GM19043 (cell line): Measurements from ENCODE around the gene ZNF654.
A peak's percentile ranks its signal among the peaks of the same experiment; 100 is the strongest.
"Not testable (repeated sequence)": the region's sequence is repeated elsewhere in the genome, so short reads cannot be mapped to it uniquely, and the experiment has no call there.

Experiments
- ATAC-seq: cut with Tn5 transposase; IDR thresholded peaks from one replicate; pipeline ENCODE4 v1.9.1; 2021; ENCODE audit warnings: low read depth; ENCODE audit not compliant: unreplicated experiment

ZNF654 gene

DNA sequence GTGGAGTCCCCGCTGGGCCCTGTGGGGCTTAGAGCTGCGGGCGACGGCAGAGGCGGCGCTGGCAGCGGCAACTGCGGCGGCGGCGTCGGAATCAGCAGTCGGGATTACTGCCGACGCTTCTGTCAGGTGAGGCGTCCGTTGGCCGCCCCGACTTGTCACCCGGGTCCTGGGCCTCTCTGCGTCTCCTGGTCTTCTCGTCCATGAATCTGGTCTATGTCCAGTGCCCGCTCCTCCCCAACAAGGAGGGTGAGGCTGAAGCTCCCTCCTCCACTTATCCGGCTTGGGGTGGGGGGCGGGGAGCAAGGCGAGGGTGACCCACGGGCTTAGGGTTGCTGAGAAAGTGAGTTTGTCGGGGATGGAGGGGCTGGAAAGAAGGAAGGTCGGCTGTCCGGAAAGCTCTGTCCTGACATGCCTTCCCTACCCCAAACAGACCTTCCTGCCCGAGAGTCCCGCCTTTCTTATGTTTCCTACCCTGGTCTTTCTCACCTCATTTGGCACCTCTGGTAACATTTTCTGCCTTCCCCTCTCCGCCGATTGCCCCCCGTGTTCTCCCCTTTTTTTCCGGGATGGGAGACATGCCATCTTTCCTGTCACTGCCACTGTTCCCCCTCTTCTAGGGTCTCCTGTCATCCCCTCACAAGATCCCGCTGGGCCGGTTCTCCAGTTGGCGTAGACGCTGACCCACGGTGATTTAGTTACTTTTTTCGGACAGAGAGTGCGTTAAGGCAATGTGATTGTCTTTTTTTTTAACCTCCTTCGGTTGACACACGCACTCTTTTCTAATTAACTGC, 520 bp downstream of the ZNF654 start:
- ATAC-seq = no peak

DNA sequence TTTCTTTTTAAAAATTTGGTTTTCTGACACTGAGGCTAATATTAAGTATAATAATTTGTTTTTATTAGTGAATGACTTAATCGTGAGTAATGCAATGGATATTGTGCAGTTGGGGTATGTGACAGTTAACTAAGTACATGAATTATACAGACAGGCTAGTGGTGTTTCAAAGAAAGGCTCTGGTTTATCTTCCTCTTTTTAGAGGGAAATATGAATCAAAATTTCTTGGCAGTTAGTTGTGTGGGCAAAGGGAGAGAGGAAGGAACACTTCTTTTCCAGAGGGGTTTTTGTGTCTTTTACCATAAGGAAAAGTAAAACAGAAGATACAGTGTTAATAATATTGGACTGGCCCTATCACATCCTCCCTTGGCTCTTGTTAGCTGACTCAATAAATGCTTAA, 2.7 kb downstream of the ZNF654 start:
- no peak for ATAC-seq

DNA sequence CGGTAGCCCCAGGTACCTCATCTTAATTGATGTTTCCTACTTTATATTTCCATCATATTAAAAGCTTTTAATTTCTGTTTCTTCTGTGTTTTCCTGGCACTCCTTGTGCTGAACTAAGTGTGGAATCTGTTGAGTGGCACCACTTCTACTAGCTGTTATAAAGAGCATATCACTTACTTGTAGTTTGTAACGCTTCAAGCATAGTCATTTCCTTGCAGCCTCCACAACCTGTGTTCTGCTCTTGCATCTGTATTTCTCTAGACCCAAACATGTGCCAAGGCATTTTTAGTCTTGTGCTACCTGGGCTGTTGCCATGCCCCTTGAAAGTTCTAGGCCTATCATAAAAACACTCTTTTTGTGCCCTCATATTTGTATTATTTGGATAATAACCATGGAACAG, 16.0 kb downstream of the ZNF654 start:
- ATAC-seq = no peak

DNA sequence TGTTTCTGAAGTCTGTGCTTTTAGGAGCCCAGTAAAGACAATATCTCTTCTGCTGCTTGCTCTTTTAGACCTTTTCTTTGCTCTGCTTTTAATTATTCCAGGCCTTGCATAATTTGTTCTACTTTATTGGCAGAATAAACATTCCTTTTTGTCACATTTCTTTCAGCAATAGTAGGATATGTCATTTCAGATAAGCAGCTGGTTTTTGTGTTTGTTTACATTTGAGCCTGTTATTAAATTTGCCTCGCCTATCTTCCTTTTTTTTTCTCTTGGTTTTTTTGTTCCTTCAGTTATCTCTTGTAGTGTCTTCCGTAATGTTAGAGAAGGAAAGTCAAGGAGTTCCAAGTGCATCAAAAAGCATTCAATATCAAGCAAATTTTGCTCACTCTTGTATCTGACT, 16.4 kb downstream of the ZNF654 start:
- ATAC-seq = no peak

DNA sequence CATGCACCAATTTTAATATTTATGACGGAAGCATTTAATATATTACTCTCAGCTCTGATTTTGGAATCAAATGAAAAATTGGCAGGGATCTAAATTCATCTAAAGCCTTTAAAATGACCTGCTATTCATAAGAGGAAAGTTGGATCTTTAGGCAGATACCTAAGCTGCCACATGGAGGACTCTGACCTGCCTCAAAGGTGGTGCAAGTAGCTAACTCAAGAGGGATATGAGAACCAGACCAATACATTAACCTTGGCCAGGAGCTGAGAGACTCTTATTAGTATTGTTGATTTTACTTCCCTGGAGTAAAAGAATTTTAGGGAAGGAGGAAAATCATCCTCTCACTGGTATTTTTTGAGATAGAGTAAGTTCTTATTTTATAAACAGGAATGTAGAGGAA, 17.7 kb downstream of the ZNF654 start:
- no peak for ATAC-seq

DNA sequence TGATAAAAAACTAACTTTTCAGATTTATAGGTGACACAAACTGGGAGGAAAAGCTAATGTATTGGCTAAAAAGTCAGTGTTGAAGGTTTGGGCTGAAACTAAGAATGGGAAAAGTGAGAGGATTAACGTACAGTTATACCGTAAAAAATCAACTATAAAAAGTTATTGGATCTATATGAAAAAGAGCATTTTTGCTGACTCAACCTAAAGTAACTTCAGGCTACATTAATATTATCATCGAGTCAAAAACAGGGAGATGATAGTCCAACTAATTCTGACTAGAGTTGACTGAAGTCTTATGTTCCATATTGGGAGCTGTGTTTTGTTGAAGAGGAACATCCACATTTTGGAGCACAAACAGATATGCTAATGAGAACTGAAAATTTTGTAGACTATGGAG, 19.9 kb downstream of the ZNF654 start:
- no peak for ATAC-seq

DNA sequence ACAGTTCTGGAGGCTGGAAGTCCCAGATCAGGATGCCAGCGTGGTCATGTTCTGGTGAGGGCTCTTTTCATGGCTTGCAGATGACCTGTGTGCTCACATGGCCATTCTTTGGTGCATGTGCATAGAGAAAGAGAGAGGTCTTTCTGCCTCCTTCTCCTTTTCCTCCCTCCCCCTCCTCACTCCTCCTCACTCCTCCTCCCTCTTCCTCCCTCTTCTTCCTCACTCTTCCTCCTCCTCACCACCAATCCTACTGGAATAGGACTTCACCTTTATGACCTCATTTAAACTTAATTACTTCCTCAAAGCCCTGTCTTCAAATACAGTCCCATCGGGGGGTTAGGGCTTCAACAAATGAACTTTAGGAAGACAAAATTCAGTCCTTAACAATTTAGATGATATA, 23.8 kb downstream of the ZNF654 start:
- ATAC-seq = no peak

DNA sequence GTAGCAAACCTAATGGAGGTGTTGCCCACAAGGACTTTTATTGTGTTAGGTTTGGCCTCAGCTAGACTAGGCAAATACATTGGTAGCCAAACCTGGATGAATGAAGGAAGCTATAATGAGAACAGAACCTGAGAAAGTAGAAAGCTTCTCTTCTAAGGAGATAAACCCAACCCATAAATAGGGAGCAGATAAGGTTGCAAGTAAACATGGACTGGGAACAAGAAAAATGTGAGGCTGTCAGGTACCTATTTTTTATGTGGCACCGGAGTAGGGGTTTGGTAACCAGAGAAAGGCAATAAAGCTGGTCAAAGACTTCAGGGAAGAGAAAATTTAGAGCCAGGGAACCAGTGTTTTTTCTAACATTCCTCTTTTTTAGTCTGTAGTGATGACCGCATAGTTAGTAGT, 25.0 kb downstream of the ZNF654 start:
- ATAC-seq = no peak

DNA sequence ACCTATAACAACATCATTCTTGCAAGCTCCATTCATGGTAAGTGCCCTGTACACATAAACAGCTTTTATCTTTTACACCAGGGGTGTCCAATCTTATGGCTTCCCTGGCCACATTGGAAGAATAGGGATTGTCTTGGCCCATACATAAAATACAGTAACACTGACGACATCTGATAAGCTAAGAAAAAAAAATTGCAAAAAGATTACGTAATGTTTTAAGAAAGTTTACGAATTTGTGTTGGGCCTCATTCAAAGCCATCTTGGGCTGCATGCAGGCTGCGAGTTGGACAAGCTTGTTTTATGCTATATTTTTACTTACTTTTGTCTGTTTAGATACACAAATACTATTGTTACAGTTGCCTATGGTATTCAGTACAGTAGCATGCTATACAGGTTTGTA, 31.6 kb downstream of the ZNF654 start:
- ATAC-seq = no peak

DNA sequence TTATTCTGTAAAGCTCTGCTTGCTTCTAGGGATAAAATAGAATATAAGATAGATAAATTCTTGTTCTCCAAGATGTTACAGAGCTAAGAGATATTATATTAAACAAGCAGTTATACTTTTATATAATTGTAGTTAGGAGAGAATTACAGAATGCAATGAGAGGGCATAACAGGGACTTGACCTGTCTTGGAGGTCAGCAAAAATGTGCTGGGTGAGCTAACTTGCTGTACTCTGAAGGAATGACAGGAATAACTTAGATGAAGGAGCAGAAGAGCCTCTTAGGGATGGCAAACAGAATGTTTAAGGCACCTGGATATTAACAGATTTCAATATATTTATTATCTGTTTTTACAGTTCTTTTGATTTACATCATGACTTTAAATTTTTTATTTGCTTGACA, 33.2 kb downstream of the ZNF654 start:
- ATAC-seq = no peak

DNA sequence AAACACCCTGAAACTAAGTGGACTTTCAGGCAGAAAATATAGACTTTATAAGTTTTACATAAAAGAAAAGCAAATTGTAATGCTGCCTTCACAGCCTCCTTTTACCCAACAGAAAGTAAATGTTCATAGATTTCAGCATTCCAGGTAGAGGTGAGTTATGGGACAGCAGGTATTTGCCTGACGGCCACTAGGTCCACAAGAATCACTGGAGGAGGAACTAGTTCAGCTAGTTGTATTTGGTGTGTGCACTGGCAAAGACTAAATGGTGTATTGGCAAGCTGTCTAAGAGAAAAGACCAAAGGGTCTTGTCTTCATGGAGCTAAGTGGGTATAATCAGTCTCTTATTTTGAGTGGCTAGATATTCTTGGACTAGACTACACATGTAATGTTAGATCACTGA, 34.2 kb downstream of the ZNF654 start:
- ATAC-seq = no peak

DNA sequence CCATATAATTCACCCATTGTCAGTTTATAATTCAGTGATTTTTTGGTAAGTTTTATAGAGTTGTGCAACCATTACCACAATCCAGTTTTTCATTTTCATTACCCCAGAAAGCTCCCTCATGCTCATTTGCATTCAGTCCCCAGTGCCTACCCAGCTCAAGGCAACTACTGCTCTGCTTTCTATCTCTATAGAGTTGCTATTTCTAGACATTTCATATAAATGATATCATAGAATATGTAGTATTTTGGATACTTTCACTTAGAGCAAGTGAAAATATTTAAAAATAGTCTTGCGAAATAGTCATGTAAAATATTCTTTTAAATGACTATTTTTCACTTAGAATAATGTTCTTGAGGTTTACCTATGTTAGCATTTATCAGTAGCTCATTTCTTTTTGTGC, 42.1 kb downstream of the ZNF654 start:
- ATAC-seq = peak; percentile 70

DNA sequence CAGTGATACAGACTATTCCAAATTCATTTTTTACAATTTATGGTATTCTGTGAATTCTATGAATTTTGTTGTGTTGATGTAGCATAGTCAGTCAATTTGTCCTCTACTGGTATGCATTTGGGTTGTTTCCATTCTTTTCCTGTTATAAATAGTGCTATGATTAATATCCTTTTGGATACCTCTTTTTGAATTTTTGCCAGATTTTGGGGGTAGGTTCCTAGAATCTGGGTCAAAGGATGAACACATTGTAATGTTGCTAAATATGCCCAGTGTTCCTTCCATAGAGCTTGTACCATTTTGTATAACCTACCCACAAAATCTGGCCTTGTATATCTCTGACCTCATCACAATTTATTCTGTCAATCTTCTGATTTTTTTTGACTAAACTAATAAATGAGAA, 46.3 kb downstream of the ZNF654 start:
- ATAC-seq = no peak

DNA sequence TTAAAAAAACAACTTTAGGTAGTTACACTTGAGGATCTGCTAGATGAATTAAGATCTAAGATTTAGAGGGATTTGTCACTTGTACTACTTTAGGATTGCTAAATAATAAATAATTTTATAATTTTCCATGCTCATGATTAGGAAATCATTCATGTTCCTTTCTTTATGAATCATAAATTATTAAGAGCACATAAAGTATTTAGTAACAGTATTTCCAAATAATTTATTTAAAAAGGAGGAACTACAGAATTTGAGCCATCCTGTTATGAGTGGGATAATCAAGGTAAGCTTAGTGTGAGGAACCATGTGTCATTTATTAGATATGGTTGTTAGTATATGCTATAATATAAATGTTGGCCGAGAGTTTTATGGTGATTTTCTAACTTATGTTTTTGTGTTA, 53.2 kb downstream of the ZNF654 start:
- no peak for ATAC-seq

DNA sequence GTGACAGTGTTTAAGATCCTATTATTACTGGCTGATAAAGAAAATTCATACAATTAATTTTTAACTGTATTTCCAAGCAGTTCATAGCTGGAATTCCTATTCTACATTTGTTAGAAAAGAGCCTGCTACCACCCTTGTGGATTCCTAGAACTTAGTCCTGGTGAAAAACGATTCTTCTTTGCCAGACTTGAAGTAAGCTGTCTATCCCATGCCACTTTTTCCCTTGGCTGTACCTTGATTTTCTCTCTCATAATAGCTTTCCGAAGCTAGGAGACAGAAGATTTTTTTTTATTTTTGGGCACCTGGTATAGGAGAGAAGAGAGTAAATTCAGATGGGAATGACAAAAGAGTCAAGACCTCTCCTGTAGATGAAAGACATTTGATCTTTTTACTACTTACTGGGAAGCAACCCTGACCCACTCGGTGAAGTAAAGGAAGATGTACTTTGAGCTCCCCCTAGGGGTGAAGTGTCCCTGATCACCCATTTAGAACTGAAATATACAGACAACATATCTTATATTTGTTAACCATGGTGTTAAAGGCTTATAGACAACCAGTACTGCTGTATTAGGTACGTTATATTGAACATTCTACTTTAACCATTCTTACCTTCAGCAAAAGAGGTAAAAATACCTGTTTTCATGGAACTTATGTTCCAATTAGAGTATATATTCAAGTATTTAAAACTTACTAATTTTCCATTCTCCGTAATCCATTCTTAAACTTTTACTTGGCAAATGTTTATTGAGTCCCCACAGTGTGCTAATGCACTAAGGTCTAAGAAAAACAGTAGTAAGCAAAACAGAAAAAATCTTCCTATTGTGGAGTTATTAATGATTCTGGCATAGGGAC, 54.5 kb downstream of the ZNF654 start:
- ATAC-seq = peak; percentile 91

DNA sequence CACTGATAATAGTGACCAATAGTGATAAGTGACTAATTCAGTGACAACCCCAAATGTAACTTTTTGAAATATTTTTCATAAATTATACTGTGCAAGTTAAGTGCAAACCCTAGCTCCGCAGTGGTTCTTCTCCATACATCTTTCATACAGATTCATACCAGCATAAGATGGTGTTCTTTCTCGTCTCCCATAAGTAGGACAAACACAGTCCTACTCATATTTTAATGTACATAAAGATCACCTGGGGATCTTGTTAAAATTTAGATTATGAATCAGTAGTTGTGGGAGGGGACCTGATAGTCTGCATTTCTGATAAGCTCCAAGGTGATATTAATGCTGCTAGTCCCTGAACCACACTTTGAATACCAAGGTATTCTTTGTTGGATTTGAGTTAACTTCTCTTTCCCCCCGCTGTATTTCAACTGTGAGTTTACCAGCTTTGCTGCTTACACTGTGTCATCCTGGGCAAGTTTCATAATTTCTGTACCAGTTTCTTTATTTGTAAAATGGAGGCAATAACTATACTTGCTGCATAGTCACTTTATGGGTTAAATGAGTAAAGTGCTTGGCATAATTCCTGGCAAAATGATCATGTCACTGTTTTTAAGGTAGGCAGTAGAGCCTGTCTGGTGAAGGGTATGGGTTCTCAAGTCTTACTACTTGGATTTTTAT, 56.0 kb downstream of the ZNF654 start:
- ATAC-seq = no peak

DNA sequence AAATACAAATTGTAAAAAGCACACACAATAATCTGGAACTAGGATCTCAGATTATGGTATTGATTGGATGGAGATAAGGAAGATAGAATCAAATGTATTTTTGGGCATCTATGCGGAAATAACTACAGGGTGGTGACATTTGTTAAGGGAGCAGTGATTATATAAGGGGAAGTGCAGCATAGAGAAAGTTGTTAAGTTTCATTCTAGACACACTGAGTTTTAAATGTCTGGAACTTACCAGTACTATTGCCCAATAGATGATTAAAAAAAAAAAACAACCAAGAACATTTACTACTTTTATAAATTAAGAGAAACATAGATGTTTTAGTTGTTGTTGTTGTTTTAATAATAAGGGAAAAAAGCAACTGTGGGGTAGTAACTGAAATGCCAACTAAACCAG, 58.6 kb downstream of the ZNF654 start:
- ATAC-seq = no peak

DNA sequence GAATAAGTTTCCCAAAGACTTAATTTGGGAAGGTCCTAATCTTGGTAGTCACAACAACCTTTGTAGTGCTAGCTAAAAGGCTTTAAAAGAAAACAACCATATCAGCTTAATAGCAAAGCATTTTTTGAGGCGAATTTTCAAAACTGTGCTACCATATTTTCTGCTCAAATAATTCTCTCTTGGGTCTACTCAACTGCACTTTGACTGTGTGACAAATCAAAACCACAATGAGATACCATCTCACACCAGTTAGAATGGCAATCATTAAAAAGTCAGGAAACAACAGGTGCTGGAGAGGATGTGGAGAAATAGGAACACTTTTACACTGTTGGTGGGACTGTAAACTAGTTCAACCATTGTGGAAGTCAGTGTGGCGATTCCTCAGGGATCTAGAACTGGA, 59.5 kb downstream of the ZNF654 start:
- ATAC-seq = not testable (repeated sequence)

DNA sequence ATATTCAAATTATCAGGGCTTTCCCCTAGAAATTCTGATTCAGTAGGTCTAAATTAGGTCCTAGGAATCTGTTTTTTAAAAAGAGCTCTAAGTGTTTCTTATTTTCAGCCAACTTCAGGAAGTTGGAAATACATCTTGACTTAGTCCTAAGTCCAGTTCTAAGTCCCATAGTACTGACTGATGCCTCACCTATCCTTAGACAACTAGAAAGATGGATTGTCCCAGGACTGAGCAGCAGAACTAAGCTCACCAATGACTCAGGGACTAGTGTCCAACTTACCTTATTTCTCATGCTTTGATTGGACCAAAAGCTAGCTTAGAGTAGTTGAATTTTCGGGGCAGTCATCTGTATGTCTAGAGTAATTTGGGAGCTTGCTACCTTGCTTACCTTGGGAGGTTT, 64.5 kb downstream of the ZNF654 start:
- ATAC-seq = no peak

DNA sequence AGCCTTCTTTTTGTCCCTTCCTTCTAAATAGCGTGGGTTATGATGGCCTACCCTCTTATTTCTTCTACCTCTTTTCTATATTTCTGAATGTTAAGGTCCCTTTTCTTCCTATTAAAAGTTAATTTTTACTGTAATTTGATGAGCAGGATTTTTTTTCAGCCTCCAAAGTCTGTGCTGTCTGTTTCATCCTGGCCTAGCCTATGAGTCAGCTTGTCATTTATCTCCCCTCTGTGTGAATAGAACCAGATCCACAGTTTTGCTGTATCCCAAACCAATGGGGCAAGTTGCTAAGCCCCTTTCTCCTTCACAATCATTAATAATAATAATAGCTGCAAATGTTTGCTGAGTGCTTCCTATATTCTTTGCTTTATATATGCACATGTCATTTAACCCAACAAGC, 72.6 kb downstream of the ZNF654 start:
- no peak for ATAC-seq

DNA sequence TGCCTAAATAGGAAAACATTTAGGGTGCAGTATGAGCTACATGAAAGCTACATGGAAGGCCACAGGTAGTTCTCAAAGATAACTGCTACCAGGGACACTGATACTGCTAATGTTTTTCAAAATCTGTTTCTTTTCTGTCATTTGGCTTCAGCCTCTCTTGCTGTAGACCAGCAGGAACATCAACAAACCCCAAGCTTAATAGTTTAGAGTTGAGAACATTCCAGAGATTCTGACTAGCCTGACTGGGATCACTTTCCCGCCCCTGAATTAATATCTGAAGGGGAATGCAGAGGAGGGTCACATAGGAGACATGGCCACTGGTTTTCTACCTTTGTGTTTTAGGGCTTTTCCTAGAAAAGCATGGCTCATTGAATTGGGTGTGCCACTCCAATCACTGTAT, 73.8 kb downstream of the ZNF654 start:
- ATAC-seq = no peak
